Cortex of kidney (tissue), 1 donor: ENCODE data around the gene PNMA1.

ENCODE experiments used
- DNase-seq: peaks from one replicate; lab custom pipeline; 2025; lab: John Stamatoyannopoulos, UW

The PNMA1 gene

GRCh38 chr14:73736842-73737241, 22.7 kb upstream of the PNMA1 start:
- no peak for DNase-seq

GRCh38 chr14:73732006-73732405, 17.8 kb upstream of the PNMA1 start:
- DNase-seq = no peak

- DNase-seq = no peak
These were observed 16.9 kb upstream of the PNMA1 start for GRCh38 chr14:73731111-73731510.

DNA sequence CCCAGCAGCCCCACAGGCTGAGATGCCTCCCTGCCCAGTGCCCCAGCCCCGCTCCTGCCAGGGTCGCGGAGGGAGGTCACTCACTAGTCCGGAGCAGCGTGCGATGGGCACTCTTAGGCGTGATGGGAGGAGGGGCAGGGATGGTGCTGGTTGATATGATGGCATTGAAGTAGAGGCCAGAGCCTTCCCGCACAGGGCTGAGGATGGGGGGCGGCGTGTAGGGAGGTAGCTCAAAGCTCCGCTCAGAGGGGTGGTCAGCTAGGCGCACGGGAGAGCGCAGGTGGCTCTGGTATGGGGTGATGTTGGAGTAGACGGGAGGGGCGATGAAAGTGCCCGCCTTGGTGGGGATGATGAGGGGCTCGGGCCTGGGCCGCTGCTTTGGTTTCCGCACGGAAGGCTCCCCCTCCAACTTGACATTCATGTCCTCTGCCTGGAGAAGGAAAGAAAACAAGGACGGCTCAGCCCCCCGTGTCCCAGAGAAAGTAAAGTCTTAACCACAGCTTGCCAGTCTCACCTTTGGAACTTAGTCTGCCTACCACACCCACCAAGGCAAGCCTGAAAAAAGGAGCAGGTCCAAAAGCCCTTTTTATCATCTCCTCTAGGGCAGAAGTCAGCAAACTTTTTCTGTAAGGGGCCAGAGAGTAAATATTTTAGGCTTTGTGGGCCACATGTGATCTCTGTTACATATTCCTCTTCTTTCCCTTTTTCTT, 15.5 kb upstream of the PNMA1 start:
- DNase-seq = no peak

DNA sequence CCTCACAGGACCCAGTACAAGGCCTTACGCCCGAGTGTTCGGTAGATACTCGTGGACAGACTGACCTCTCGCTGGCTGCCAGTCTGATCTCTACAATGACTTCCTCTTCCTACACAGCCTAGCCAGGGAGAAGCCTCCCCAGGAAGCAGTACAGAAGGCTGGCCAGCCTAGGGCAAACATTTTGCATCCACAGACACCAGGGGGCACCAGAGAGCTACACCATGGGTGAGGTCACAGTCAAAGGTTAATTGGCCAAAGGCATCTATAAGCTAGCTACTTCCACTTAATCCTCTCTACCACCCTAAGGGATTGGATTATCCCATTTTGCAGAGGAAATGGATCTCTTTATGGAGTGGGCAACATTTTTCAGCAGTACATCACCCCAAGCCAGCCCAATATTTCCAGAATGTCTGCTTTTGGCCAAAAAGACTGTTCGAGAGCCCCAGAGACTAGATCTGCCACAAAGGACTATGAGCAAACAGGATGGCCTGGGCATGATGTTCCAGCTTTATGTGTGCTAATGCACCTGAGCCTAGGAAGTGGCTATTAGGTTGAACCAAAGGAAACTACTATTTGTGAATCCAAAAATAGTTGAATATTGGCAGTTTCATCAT, 14.6 kb upstream of the PNMA1 start:
- no peak for DNase-seq

GRCh38 chr14:73727166-73727565, 13.0 kb upstream of the PNMA1 start:
- no peak for DNase-seq

- no peak for DNase-seq
These were observed 12.1 kb upstream of the PNMA1 start for GRCh38 chr14:73726025-73726961.

DNA sequence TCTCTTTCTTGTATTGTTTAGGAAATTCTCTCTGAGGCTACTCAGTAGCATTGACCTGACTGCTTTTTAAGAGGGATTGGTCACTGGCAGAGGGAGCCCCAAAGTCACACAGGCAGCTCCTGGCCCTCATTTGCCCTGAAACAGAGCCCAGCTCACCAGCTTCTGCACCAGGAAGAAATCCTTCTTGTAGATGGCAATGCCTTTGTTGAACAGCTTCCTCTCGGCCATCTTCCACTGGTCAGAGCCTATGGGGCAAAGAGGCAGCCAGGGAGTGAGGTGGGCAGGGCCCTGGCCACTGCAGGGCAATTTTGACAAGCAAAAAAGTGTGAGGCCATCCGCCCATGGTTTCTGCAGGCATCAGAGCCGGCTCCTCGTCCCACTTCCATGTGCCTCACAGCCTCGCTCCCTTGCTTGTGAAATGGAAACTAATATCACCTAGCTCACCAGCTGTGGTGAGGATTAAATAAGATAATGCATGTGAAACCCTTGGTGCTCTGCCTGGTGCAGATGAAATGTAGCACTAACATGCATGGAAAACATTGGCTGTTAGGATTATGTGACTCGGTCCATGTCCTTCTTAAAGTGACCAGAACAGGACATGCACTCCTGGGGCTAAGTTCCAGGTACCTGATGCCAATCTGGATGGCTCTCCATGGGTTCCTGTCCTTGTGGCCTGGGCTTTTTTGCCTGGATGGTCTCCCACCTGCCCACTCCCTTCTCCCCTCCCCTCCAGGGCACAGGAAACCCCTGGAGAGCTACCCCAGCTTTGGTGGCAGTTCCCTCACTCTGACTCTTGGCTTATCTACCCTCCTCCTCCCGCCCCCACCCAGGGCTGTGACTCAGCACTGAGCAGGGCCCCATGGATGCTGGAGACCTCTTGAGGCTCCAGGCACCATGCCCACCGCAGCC, 11.2 kb upstream of the PNMA1 start:
- DNase-seq = no peak

DNA sequence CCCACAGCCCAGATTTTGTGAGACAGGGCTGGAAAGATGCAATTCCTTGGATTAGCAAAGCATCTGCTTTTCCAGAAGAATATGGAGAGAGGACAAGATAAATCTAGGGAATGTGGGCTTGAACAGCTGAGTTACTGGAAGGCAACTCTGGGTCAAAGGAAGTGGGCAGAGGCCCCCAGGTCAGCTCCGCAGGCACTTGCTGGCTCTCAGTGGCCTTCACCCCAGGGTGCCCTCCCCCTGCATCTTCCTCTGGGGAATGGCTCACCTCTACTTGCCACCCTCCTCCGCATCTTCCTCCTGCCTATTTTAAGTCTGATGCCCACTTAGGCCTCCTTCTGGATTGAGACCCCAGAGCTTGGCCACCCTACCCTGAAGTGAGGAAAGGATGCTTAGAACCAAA, 10.5 kb upstream of the PNMA1 start:
- no peak for DNase-seq

- no peak for DNase-seq
These were observed 9.8 kb upstream of the PNMA1 start for GRCh38 chr14:73723797-73724661.

GRCh38 chr14:73723406-73723796, 9.2 kb upstream of the PNMA1 start:
- no peak for DNase-seq

GRCh38 chr14:73722581-73722980, 8.4 kb upstream of the PNMA1 start:
- no peak for DNase-seq

GRCh38 chr14:73721101-73721821, 7.1 kb upstream of the PNMA1 start:
- DNase-seq = no peak

- no peak for DNase-seq
These were observed 6.5 kb upstream of the PNMA1 start for GRCh38 chr14:73720636-73721035.

DNA sequence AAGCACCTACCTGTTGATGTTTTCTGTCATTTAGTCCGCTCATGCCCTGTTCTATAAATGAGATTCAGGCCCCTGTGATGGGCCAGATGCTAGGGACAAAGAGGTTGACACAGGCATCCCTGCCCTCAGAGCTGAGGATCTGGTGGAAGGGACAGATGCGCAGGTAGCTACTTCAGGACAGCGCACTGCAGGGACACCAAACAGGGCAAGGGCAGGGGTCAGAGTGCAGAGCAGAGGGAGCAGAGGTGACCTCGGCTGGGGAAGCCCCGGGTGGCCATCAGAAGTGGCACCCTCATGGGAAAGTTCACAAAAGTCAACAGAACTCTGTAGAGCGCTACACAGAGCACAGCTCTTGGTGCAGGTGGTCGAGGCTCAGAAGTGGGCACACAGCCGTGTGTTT, 5.6 kb upstream of the PNMA1 start:
- no peak for DNase-seq

DNA sequence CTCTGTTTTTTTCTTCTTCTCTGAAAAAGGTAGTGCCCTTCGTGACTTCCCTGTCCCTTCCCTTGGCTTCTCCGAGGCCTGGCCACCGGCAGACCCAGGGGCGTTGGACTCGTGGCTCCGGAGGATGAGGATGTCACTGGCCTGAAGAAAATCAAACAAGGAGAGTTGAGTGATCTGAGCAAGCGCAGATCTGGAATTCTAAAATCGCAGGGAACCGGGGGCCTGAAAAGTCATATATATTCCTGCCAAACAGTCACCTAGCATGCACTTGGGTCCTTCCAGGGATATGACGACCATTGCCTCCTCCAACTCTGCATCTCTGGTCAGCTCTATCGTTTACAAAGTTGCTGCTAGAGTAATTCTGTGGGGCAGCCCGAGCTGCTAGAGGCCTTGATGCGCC, 5.2 kb upstream of the PNMA1 start:
- no peak for DNase-seq

- DNase-seq = no peak
These were observed 4.5 kb upstream of the PNMA1 start for GRCh38 chr14:73718418-73719251.

GRCh38 chr14:73717711-73718417, 3.7 kb upstream of the PNMA1 start:
- DNase-seq = no peak

DNA sequence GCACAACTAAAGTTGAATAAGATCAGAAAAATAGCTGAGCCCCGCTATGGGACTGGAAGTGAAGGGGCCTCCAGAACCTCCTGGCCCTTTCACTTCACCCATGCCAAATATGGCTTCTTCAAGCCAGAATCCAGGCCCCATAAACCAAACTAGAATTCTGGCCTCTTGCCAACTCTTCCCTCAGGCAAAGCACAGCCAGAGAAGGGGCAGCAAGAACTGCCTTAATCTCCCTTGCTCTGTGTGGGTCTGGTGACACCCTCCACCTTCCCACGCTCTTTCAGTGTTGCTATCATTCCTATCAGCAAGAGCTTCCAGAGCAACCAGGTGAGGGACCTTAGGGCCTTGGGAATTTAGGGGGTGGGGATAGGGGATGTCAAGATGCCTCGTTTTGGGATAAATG, 3.1 kb upstream of the PNMA1 start:
- DNase-seq = no peak
